Neural progenitor cell (in vitro differentiated cells): Measurements from ENCODE around the gene MTA2. TPM values are rescaled to one million over a fixed set of nuclear protein-coding genes. Genes with fewer than 3 reads are reported as not detected.

ENCODE experiments used
- DNase-seq: peaks from one replicate; pipeline ENCODE4 v3.0.0-alpha.2; 2016; ENCODE audit warnings: low spot score
- H2AFZ ChIP-seq: fragments of 200-600 bp; sonication (generic); replicated peaks from 2 replicates; pipeline ENCODE4 v1.6.1; 2016; ENCODE audit warnings: antibody characterized with exemption
- H3F3A ChIP-seq: fragments of 200-600 bp; sonication (generic); 2 replicates; pipeline ENCODE4 v1.6.1; 2016; ENCODE audit warnings: antibody characterized with exemption, low read depth
- H3K27ac ChIP-seq: fragments of 200-600 bp; sonication (generic); 2 replicates; pipeline ENCODE4 v1.5.1; 2016; ENCODE audit warnings: mild to moderate bottlenecking
- H3K27me3 ChIP-seq: fragments of 200-600 bp; sonication (generic); 2 replicates; pipeline ENCODE4 v1.6.1; 2016; ENCODE audit warnings: mild to moderate bottlenecking, moderate library complexity
- H3K36me3 ChIP-seq: fragments of 200-600 bp; sonication (generic); 2 replicates; pipeline ENCODE4 v1.5.1; 2016
- H3K4me1 ChIP-seq: fragments of 200-600 bp; sonication (generic); 2 replicates; pipeline ENCODE4 v1.6.1; 2016; ENCODE audit warnings: mixed run types
- H3K4me2 ChIP-seq: fragments of 200-600 bp; sonication (generic); 2 replicates; pipeline ENCODE4 v1.6.1; 2016
- H3K4me3 ChIP-seq: fragments of 200-600 bp; sonication (generic); 2 replicates; pipeline ENCODE4 v1.5.1; 2016
- H3K79me2 ChIP-seq: fragments of 200-600 bp; sonication (generic); 2 replicates; pipeline ENCODE4 v1.6.1; 2016; ENCODE audit warnings: low read depth
- H3K9ac ChIP-seq: fragments of 200-600 bp; sonication (generic); 2 replicates; pipeline ENCODE4 v1.6.1; 2016
- H3K9me3 ChIP-seq: fragments of 200-600 bp; sonication (generic); 2 replicates; pipeline ENCODE4 v1.5.1; 2016; ENCODE audit warnings: low read depth
- H4K20me1 ChIP-seq: fragments of 200-600 bp; sonication (generic); 2 replicates; pipeline ENCODE4 v1.6.1; 2016; ENCODE audit warnings: low read depth
- H3K27ac Mint-ChIP-seq: 3 replicates; pipeline ENCODE4 v1.8.0; 2021; ENCODE audit warnings: mixed read lengths
- H3K27me3 Mint-ChIP-seq: 2 replicates; pipeline ENCODE4 v1.8.0; 2022; ENCODE audit warnings: low read depth, mild to moderate bottlenecking, inconsistent platforms, moderate library complexity, mixed read lengths; ENCODE audit not compliant: insufficient read depth
- H3K36me3 Mint-ChIP-seq: 3 replicates; pipeline ENCODE4 v1.8.0; 2021; ENCODE audit warnings: mixed read lengths
- H3K4me1 Mint-ChIP-seq: 3 replicates; pipeline ENCODE4 v1.8.0; 2021; ENCODE audit warnings: mixed read lengths
- H3K4me3 Mint-ChIP-seq: 3 replicates; pipeline ENCODE4 v1.8.0; 2021; ENCODE audit warnings: mild to moderate bottlenecking, moderate library complexity, mixed read lengths
- H3K9me3 Mint-ChIP-seq: 3 replicates; pipeline ENCODE4 v1.8.0; 2020; ENCODE audit warnings: mixed read lengths
- EZH2 ChIP-seq: fragments of 200-600 bp; sonication (generic); IDR thresholded peaks from 2 replicates; pipeline ENCODE4 v1.6.1; 2017; ENCODE audit warnings: antibody characterized with exemption, mild to moderate bottlenecking, moderate library complexity
- EZH2phosphoT487 ChIP-seq: fragments of 200-600 bp; sonication (generic); IDR thresholded peaks from 2 replicates; pipeline ENCODE4 v1.6.1; 2017; ENCODE audit warnings: antibody characterized with exemption
- total RNA-seq: library from RNA; depleted of rRNA; stranded (reverse); fragments of >200 nt; gene quantifications from 2 replicates; pipeline ENCODE4 v1.2.3, GENCODE V29; 2015; ENCODE audit warnings: low replicate concordance
- TF ChIP-seq, protein P1 (sequence below): fragments of 200-600 bp; sonication (generic); IDR thresholded peaks from 2 replicates; pipeline ENCODE4 v1.5.1; 2017; ENCODE audit warnings: antibody characterized with exemption, mild to moderate bottlenecking

Gene MTA2
- total RNA-seq, 1 donor from 2014 or later = 108 TPM

DNA sequence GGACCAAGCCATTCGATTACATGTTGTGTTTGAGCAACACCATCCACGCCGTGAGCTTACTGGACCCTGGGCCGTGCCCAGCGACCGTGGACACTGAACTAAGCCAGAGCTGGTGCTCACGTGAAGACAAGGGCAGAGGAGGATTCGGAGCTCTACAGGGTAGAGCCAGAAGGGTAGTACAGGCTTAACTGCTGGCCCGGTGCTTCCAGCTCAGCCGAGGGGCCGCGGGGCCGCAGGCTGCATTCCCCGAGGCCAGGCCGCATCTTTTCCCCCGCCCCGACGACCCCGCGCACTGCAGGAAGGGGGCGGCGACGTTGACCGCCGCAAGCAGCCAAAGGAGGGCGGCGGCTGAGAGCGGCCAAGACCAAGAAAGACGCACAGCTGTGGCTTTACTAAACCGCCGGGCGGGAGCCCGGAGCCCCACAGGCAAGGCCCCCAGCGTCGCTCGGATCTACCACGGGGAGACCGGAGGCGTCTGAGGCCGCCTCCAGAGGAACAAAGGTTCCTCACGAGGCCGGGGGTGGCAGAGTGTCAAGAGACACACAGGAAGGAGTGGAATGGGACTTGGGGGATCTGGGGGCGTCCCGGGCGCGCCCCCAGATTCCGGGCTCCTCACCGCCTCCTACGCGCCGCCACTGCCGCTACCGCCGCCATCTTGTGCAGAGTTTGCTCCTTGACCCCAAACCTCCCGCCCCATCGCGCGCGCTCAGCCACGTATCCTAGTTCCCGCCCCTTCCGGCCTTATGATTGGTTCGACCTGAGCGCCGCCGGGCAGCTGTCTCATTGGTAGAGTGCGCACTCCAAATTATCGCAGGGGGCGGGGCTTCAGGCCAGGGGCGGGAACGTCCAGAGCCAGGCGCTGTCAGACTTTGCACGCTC is 44.5 kb upstream of the MTA2 start, which contains the start of gene GANAB:
Gene GANAB (minus strand): TSS at position 668 of the 879 bp plus-strand sequence. CDS start 14 bp downstream, at position 654.
- H3K9me3 Mint-ChIP-seq = no peaks in the 10 kb centered on the region
- H2AFZ ChIP-seq = peak within 1 kb of the TSS; percentile 81
- peaks cover 15% of the 10 kb centered on the region for H3K4me1 Mint-ChIP-seq
- DNase-seq = peak; percentile 100
- H3K27ac ChIP-seq = peak within 1 kb of the TSS; percentile 94
- no peaks in the 10 kb centered on the region for H3K27me3 ChIP-seq
- peak within 1 kb of the TSS; percentile 99 for H3K9ac ChIP-seq
- peaks cover 6% of the 10 kb centered on the region for H3K4me1 ChIP-seq
- no peaks in the 10 kb centered on the region for H3K9me3 ChIP-seq
- peak within 1 kb of the TSS; percentile 99 for H3K27ac Mint-ChIP-seq
- peak within 1 kb of the TSS; percentile 98 for H3K4me3 ChIP-seq
- peaks cover 8% of the 10 kb centered on the region for H3K27me3 Mint-ChIP-seq
- H3K36me3 Mint-ChIP-seq = peaks cover 12% of the 10 kb centered on the region
- TF ChIP-seq, protein P1, sequence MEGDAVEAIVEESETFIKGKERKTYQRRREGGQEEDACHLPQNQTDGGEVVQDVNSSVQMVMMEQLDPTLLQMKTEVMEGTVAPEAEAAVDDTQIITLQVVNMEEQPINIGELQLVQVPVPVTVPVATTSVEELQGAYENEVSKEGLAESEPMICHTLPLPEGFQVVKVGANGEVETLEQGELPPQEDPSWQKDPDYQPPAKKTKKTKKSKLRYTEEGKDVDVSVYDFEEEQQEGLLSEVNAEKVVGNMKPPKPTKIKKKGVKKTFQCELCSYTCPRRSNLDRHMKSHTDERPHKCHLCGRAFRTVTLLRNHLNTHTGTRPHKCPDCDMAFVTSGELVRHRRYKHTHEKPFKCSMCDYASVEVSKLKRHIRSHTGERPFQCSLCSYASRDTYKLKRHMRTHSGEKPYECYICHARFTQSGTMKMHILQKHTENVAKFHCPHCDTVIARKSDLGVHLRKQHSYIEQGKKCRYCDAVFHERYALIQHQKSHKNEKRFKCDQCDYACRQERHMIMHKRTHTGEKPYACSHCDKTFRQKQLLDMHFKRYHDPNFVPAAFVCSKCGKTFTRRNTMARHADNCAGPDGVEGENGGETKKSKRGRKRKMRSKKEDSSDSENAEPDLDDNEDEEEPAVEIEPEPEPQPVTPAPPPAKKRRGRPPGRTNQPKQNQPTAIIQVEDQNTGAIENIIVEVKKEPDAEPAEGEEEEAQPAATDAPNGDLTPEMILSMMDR = peak; percentile 4
- TF ChIP-seq EZH2phosphoT487 = no peak
- H3K79me2 ChIP-seq = peaks cover 62% of the 10 kb centered on the region
- H3F3A ChIP-seq = peaks cover 16% of the 10 kb centered on the region
- H3K4me2 ChIP-seq = peak within 1 kb of the TSS; percentile 95
- peaks cover 20% of the 10 kb centered on the region for H4K20me1 ChIP-seq
- H3K36me3 ChIP-seq = no peaks in the 10 kb centered on the region
- H3K4me3 Mint-ChIP-seq = peak within 1 kb of the TSS; percentile 100

DNA sequence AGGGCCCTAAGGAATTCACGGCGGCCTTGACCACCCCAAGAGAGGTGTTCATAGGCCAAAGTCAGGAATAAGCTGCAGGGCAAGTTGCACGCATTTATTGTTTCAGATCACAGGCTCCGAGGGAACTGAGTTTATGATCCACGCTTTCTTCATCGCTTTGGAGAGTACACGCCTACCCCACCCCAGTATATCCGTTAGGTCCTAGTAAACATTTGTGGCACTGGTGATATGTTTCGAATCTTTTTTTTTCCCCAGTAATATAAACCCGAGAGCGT is 43.9 kb upstream of the MTA2 start:
- Histone ChIP-seq H3K9ac (peak overlapping the region; percentile 99), H3K4me1 (peaks cover 6% of the 10 kb centered on the region), H3F3A (peaks cover 16% of the 10 kb centered on the region), H3K36me3 (no peaks in the 10 kb centered on the region), H3K79me2 (peaks cover 62% of the 10 kb centered on the region), H3K27ac (peak overlapping the region; percentile 94), H2AFZ (no peak overlapping the region), H4K20me1 (peaks cover 20% of the 10 kb centered on the region), H3K9me3 (no peaks in the 10 kb centered on the region), H3K27me3 (no peaks in the 10 kb centered on the region), H3K4me3 (peak overlapping the region; percentile 98), H3K4me2 (peak overlapping the region; percentile 95)
- H3K9me3 Mint-ChIP-seq = no peaks in the 10 kb centered on the region
- H3K36me3 Mint-ChIP-seq = peaks cover 15% of the 10 kb centered on the region
- peak overlapping the region; percentile 100 for H3K4me3 Mint-ChIP-seq
- peak overlapping the region; percentile 99 for H3K27ac Mint-ChIP-seq
- no peak for DNase-seq
- H3K27me3 Mint-ChIP-seq = peaks cover 8% of the 10 kb centered on the region
- TF ChIP-seq, protein P1 = no peak
- TF ChIP-seq EZH2phosphoT487 = no peak
- no peak for TF ChIP-seq EZH2
- H3K4me1 Mint-ChIP-seq = peaks cover 15% of the 10 kb centered on the region

DNA sequence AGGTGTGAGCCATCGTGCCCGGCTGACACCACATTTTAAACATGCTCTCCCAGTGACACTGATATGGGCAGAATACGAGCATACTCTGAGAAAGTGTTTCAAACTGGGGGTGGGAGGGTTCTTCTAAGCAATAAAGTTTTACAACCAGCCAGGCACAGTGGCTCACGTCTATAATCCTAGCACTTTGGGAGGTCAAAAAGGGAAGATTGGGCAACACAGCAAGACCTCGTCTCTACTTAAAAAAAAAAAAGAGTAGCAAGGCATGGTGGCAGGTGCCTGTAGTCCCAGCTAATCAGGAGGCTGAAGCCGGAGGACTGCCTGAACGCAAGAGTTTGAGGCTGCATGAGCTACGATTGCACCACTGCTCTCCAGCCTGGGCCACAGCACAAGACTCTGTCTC is 42.6 kb upstream of the MTA2 start:
- H3F3A ChIP-seq = peaks cover 16% of the 10 kb centered on the region
- H3K9ac ChIP-seq = no peak overlapping the region
- H3K4me2 ChIP-seq = no peak overlapping the region
- no peak for DNase-seq
- TF ChIP-seq EZH2 = no peak
- no peak for TF ChIP-seq EZH2phosphoT487
- TF ChIP-seq, protein P1 = no peak
- no peaks in the 10 kb centered on the region for H3K36me3 ChIP-seq
- no peak overlapping the region for H2AFZ ChIP-seq
- H3K4me3 ChIP-seq = no peak overlapping the region
- peaks cover 20% of the 10 kb centered on the region for H3K36me3 Mint-ChIP-seq
- no peaks in the 10 kb centered on the region for H3K27me3 ChIP-seq
- peaks cover 6% of the 10 kb centered on the region for H3K4me1 ChIP-seq
- peak overlapping the region; percentile 67 for H3K4me3 Mint-ChIP-seq
- peaks cover 72% of the 10 kb centered on the region for H3K79me2 ChIP-seq
- no peak overlapping the region for H3K27ac Mint-ChIP-seq
- no peaks in the 10 kb centered on the region for H3K9me3 Mint-ChIP-seq
- no peaks in the 10 kb centered on the region for H3K9me3 ChIP-seq
- no peak overlapping the region for H3K27ac ChIP-seq
- peaks cover 20% of the 10 kb centered on the region for H4K20me1 ChIP-seq
- H3K27me3 Mint-ChIP-seq = peaks cover 8% of the 10 kb centered on the region
- peaks cover 15% of the 10 kb centered on the region for H3K4me1 Mint-ChIP-seq
